KG1 (cell line): Measurements from ENCODE around the gene NEAT1.

ENCODE experiments used
- DNase-seq: peaks from one replicate; lab custom pipeline; 2025; lab: John Stamatoyannopoulos, UW

NEAT1 gene

GRCh38 chr11:65389294-65389980 lies 33.2 kb upstream of the NEAT1 start:
- DNase-seq = no peak

- no peak for DNase-seq
These were observed 32.3 kb upstream of the NEAT1 start for GRCh38 chr11:65390099-65390941.

DNA sequence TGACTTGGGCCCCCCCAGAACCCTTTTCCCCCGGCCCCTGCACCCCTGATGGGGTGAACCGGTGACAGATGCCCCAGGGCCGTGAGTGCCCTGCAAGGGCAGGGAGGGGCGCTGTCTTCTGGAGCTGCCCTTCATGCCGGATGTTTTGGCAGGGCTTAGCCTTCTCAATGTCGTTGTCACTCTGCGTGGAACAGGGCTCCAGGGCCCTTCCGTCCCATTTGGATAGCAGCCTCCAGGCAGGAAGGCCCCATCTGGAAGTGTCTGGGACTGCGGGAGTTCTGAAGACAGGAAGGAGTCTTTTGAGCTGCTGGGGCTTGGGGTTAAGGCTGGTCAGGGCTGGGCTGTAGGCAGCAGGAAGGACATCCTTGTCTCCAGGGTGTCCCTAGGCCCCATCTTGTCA lies 31.6 kb upstream of the NEAT1 start:
- no peak for DNase-seq

GRCh38 chr11:65392186-65392829 lies 30.3 kb upstream of the NEAT1 start:
- no peak for DNase-seq

GRCh38 chr11:65392899-65393298 lies 29.7 kb upstream of the NEAT1 start:
- DNase-seq = no peak

DNA sequence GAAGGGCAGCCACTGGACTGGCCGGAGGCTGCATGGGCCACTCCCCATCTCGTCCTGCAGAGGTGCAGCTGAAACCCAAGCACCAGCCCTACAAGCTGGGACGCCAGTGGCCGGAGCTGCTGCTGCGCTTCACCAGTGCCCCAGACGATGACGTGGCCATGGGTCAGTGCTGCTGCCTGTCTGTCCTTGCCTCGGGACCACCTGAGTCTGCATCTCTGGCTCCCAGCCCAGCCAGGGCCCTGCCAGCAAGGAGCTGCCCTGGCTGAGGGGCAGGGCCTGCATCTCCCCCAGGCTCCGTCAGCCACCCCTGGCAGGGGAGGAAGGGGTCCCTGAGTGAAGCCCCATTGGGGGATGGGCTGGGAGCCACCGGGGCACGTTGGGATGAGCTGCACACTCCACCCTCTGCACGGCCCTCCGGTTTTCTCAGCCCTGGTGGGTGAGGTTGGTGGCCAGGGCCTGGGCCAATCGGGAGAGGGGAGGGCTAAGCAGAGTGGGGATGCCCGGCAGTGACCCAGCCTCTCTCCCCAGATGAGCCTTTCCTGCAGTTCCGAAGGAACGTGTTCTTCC lies 29.0 kb upstream of the NEAT1 start:
- no peak for DNase-seq

- DNase-seq = no peak
These were observed 28.5 kb upstream of the NEAT1 start for GRCh38 chr11:65394125-65394536.

DNA sequence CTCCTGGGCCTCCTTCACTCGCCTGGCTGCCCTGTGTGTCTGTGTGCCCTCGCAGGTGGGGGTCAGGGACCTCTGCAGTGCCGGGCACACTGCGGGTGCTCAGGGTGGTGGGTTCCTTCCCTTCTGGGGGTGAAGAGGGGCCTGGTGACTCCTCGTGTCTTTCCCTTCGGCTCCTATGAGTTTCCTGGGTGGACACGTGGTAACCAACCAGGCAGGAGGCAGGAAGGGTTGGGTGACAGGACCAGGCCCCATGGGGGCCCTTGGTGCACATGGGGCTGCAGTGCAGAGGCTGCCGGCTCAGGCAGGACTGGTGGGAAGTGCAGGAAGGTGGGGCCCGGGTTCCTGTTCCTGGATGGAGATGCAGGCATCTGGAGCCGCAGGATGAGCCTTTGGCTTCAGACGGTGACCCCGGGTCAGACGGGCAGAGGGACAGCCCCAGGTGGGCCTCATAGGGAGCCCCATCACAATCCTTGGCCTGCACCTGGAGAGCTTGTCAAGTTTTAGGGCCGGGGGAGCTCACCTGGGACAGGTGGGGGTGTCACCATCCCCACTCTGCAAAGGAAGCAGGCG lies 26.6 kb upstream of the NEAT1 start:
- DNase-seq = no peak

DNA sequence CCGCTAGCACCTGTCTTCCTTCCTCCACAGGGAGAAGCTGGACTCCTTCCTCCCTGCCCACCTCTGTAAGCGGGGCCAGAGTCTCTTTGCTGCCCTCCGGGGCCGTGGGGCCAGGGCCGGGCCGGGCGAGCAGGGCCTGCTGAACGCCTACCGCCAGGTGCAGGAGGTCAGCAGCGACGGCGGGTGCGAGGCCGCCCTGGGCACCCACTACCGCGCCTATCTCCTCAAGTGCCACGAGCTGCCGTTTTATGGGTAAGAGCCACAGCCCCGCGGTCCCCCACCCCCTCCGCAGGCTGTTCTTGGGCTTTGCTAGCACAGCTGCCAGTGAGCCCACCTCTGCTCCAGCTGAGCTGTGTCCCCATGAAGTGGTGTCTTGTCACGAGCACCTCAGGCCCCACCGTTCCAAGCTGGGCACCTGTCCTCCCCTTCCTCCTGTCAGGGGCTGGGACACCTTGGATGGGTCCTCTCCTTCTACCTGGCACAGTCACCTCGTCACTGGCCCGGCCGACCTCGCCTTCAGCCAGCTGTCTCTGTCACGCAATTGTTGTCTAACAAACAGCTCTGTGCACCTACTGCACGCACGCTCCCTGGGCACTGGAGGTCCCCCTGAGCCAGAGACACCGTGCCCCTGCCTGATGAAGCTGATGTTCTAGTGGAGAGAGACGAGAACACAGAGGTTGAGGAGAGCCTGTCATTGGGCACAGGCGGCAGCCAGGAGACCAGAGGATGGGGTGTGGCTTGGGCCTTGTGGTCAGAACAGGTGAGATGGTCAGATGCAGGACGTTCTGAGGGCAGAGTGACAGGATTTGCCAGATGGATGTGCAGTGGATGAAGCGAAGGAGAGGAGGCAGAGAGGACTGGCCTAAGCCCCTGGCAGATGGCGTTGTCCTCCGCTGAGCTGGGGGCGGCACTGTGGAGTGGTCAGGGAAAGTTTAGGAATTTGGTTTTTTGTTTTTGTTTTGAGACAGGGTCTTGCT lies 25.5 kb upstream of the NEAT1 start:
- no peak for DNase-seq

GRCh38 chr11:65398362-65398910 lies 24.2 kb upstream of the NEAT1 start:
- no peak for DNase-seq

GRCh38 chr11:65399249-65399648 lies 23.3 kb upstream of the NEAT1 start:
- DNase-seq = no peak

- DNase-seq = no peak
These were observed 22.8 kb upstream of the NEAT1 start for GRCh38 chr11:65399845-65400244.

GRCh38 chr11:65400307-65401072 lies 22.1 kb upstream of the NEAT1 start:
- no peak for DNase-seq

- DNase-seq = no peak
These were observed 21.4 kb upstream of the NEAT1 start for GRCh38 chr11:65401073-65401802.

- no peak for DNase-seq
These were observed 20.8 kb upstream of the NEAT1 start for GRCh38 chr11:65401803-65402248.

GRCh38 chr11:65402790-65403189 lies 19.8 kb upstream of the NEAT1 start:
- no peak for DNase-seq

- peak; percentile 88 for DNase-seq
These were observed 18.9 kb upstream of the NEAT1 start for GRCh38 chr11:65403607-65404121.

GRCh38 chr11:65404210-65404609 lies 18.4 kb upstream of the NEAT1 start:
- no peak for DNase-seq
